Glutamatergic neuron (in vitro differentiated cells): Measurements from ENCODE around the gene SEMA4F. TPM values are rescaled to one million over a fixed set of nuclear protein-coding genes. Genes with fewer than 3 reads are reported as not detected.

Experiments
- DNase-seq: peaks from one replicate; pipeline ENCODE4 v3.0.0; 2022
- H3K27ac Mint-ChIP-seq: one replicate; pipeline ENCODE4 v1.8.0; 2020; ENCODE audit warnings: mild to moderate bottlenecking, mixed read lengths, inconsistent platforms; ENCODE audit not compliant: unreplicated experiment
- H3K27me3 Mint-ChIP-seq: one replicate; pipeline ENCODE4 v1.8.0; 2020; ENCODE audit warnings: mild to moderate bottlenecking, moderate library complexity, mixed read lengths, inconsistent platforms; ENCODE audit not compliant: unreplicated experiment
- H3K36me3 Mint-ChIP-seq: one replicate; pipeline ENCODE4 v1.8.0; 2020; ENCODE audit warnings: mild to moderate bottlenecking, mixed read lengths, inconsistent platforms; ENCODE audit not compliant: unreplicated experiment
- H3K4me1 Mint-ChIP-seq: one replicate; pipeline ENCODE4 v1.8.0; 2020; ENCODE audit warnings: mild to moderate bottlenecking, low read depth, mixed read lengths, inconsistent platforms; ENCODE audit not compliant: unreplicated experiment
- H3K4me3 Mint-ChIP-seq: one replicate; pipeline ENCODE4 v1.8.0; 2020; ENCODE audit warnings: mild to moderate bottlenecking, mixed read lengths, inconsistent platforms; ENCODE audit not compliant: unreplicated experiment
- H3K9me3 Mint-ChIP-seq: one replicate; pipeline ENCODE4 v1.8.0; 2020; ENCODE audit warnings: mild to moderate bottlenecking, moderate library complexity, mixed read lengths, inconsistent platforms; ENCODE audit not compliant: unreplicated experiment
- CTCF ChIP-seq: fragments of 200-600 bp; sonication (generic); IDR thresholded peaks from one replicate; pipeline ENCODE4 v1.5.0; 2021; ENCODE audit not compliant: partially characterized antibody, unreplicated experiment
- total RNA-seq: library from RNA; stranded (reverse); fragmentation: NEBNext Ultra II Directional; extraction: Animal tissue kit (Norgen Biotek cat#: 25700); gene quantifications from one replicate; pipeline ENCODE4 v1.2.1, GENCODE V29; 2021; ENCODE audit not compliant: unreplicated experiment

The SEMA4F gene
- total RNA-seq, 1 donor from 2014 or later: 28.5 TPM

GRCh38 chr2:74693668-74694067, 39.6 kb downstream of the SEMA4F start:
- no peaks in the 10 kb centered on the region for H3K36me3 Mint-ChIP-seq
- H3K4me3 Mint-ChIP-seq: no peak overlapping the region
- DNase-seq: no peak
- no peaks in the 10 kb centered on the region for H3K27me3 Mint-ChIP-seq
- TF ChIP-seq CTCF: no peak
- H3K27ac Mint-ChIP-seq: no peak overlapping the region
- no peaks in the 10 kb centered on the region for H3K9me3 Mint-ChIP-seq
- no peaks in the 10 kb centered on the region for H3K4me1 Mint-ChIP-seq

GRCh38 chr2:74694281-74694680, 40.2 kb downstream of the SEMA4F start:
- Mint-ChIP-seq H3K9me3 (no peaks in the 10 kb centered on the region), H3K4me1 (no peaks in the 10 kb centered on the region), H3K27ac (no peak overlapping the region), H3K36me3 (no peaks in the 10 kb centered on the region), H3K27me3 (no peaks in the 10 kb centered on the region), H3K4me3 (no peak overlapping the region)
- no peak for TF ChIP-seq CTCF
- DNase-seq: no peak

GRCh38 chr2:74695663-74696062, 41.6 kb downstream of the SEMA4F start:
- no peak for DNase-seq
- Mint-ChIP-seq H3K9me3 (no peaks in the 10 kb centered on the region), H3K27ac (no peak overlapping the region), H3K4me1 (no peaks in the 10 kb centered on the region), H3K36me3 (no peaks in the 10 kb centered on the region), H3K27me3 (no peaks in the 10 kb centered on the region), H3K4me3 (no peak overlapping the region)
- no peak for TF ChIP-seq CTCF

- H3K4me1 Mint-ChIP-seq: no peaks in the 10 kb centered on the region
- no peaks in the 10 kb centered on the region for H3K27me3 Mint-ChIP-seq
- TF ChIP-seq CTCF: no peak
- no peak overlapping the region for H3K27ac Mint-ChIP-seq
- no peaks in the 10 kb centered on the region for H3K9me3 Mint-ChIP-seq
- H3K36me3 Mint-ChIP-seq: no peaks in the 10 kb centered on the region
- no peak for DNase-seq
- H3K4me3 Mint-ChIP-seq: no peak overlapping the region
Measured at GRCh38 chr2:74696829-74697228, 42.8 kb downstream of the SEMA4F start.

- TF ChIP-seq CTCF: no peak
- Mint-ChIP-seq H3K27me3 (no peaks in the 10 kb centered on the region), H3K4me3 (no peak overlapping the region), H3K36me3 (no peaks in the 10 kb centered on the region), H3K9me3 (no peaks in the 10 kb centered on the region), H3K27ac (no peak overlapping the region), H3K4me1 (no peaks in the 10 kb centered on the region)
- DNase-seq: no peak
Measured at GRCh38 chr2:74700643-74701372, 46.8 kb downstream of the SEMA4F start.
